HFFc6 (cell line): ENCODE data around the gene OR51V1. TPM values are rescaled to one million over a fixed set of nuclear protein-coding genes. Genes with fewer than 3 reads are reported as not detected.

Experiments used
- DNase-seq: peaks from one replicate; pipeline ENCODE4 v3.0.0-alpha.2; 2018
- H3K27ac Mint-ChIP-seq: 2 replicates; pipeline ENCODE4 v1.8.0; 2020; ENCODE audit warnings: mild to moderate bottlenecking, mixed read lengths
- H3K27me3 Mint-ChIP-seq: 2 replicates; pipeline ENCODE4 v1.8.0; 2021; ENCODE audit warnings: mild to moderate bottlenecking, moderate library complexity, mixed read lengths; ENCODE audit not compliant: insufficient read depth
- H3K36me3 Mint-ChIP-seq: 2 replicates; pipeline ENCODE4 v1.8.0; 2021; ENCODE audit warnings: low read depth, mixed read lengths
- H3K4me1 Mint-ChIP-seq: 2 replicates; pipeline ENCODE4 v1.8.0; 2020; ENCODE audit warnings: low read depth, mixed read lengths
- H3K4me3 Mint-ChIP-seq: 2 replicates; pipeline ENCODE4 v1.8.0; 2020; ENCODE audit warnings: mild to moderate bottlenecking, moderate library complexity, mixed read lengths
- H3K9me3 Mint-ChIP-seq: 2 replicates; pipeline ENCODE4 v1.8.0; 2020; ENCODE audit warnings: mild to moderate bottlenecking, mixed read lengths
- CTCF ChIP-seq: fragments of 200-600 bp; sonication (generic); IDR thresholded peaks from 2 replicates; pipeline ENCODE4 v1.5.0; 2021; ENCODE audit warnings: antibody characterized with exemption, mild to moderate bottlenecking
- total RNA-seq, 6 experiments: library from RNA; stranded (reverse); fragmentation: NEBNext Ultra II Directional; extraction: Animal tissue kit (Norgen Biotek cat#: 25700); gene quantifications; 2 replicates in 1 of 6; 3 replicates in 5 of 6; pipeline ENCODE4 v1.2.3, GENCODE V29; 2021

OR51V1 gene
- total RNA-seq, 6 experiments from 2014 or later = not detected

- no peak for DNase-seq
- Mint-ChIP-seq H3K27ac (no peak overlapping the region), H3K27me3 (no peaks in the 10 kb centered on the region), H3K9me3 (no peaks in the 10 kb centered on the region), H3K36me3 (no peaks in the 10 kb centered on the region), H3K4me3 (no peak overlapping the region), H3K4me1 (peaks cover 22% of the 10 kb centered on the region)
- TF ChIP-seq CTCF = no peak
These were observed 29.3 kb upstream of the OR51V1 start for GRCh38 chr11:5229796-5230195.

- no peak overlapping the region for H3K27ac Mint-ChIP-seq
- no peaks in the 10 kb centered on the region for H3K27me3 Mint-ChIP-seq
- DNase-seq = no peak
- H3K36me3 Mint-ChIP-seq = no peaks in the 10 kb centered on the region
- peaks cover 19% of the 10 kb centered on the region for H3K4me1 Mint-ChIP-seq
- no peak overlapping the region for H3K4me3 Mint-ChIP-seq
- TF ChIP-seq CTCF = no peak
- H3K9me3 Mint-ChIP-seq = no peaks in the 10 kb centered on the region
These were observed 28.9 kb upstream of the OR51V1 start for GRCh38 chr11:5229356-5229755.

GRCh38 chr11:5228124-5228523 lies 27.6 kb upstream of the OR51V1 start:
- no peak overlapping the region for H3K4me3 Mint-ChIP-seq
- H3K27ac Mint-ChIP-seq = no peak overlapping the region
- H3K9me3 Mint-ChIP-seq = no peaks in the 10 kb centered on the region
- H3K27me3 Mint-ChIP-seq = no peaks in the 10 kb centered on the region
- peaks cover 21% of the 10 kb centered on the region for H3K4me1 Mint-ChIP-seq
- no peak for TF ChIP-seq CTCF
- no peaks in the 10 kb centered on the region for H3K36me3 Mint-ChIP-seq
- DNase-seq = no peak

- no peak overlapping the region for H3K27ac Mint-ChIP-seq
- no peaks in the 10 kb centered on the region for H3K9me3 Mint-ChIP-seq
- H3K4me1 Mint-ChIP-seq = peaks cover 21% of the 10 kb centered on the region
- TF ChIP-seq CTCF = no peak
- H3K36me3 Mint-ChIP-seq = no peaks in the 10 kb centered on the region
- DNase-seq = no peak
- no peak overlapping the region for H3K4me3 Mint-ChIP-seq
- no peaks in the 10 kb centered on the region for H3K27me3 Mint-ChIP-seq
These were observed 27.2 kb upstream of the OR51V1 start for GRCh38 chr11:5227681-5228080.

GRCh38 chr11:5226732-5227310 lies 26.3 kb upstream of the OR51V1 start, which contains the start of gene HBB:
TSS of gene HBB (minus strand) at chr11:5227071. CDS start at chr11:5227021, 50 bp downstream.
- H3K27me3 Mint-ChIP-seq = no peaks in the 10 kb centered on the region
- TF ChIP-seq CTCF = no peak
- no peaks in the 10 kb centered on the region for H3K9me3 Mint-ChIP-seq
- no peak for DNase-seq
- no peaks in the 10 kb centered on the region for H3K36me3 Mint-ChIP-seq
- no peak within 1 kb of the TSS for H3K4me3 Mint-ChIP-seq
- H3K27ac Mint-ChIP-seq = no peak within 1 kb of the TSS
- H3K4me1 Mint-ChIP-seq = peaks cover 14% of the 10 kb centered on the region

- Mint-ChIP-seq H3K27me3 (no peaks in the 10 kb centered on the region), H3K4me3 (no peak overlapping the region), H3K4me1 (peaks cover 14% of the 10 kb centered on the region), H3K27ac (no peak overlapping the region), H3K9me3 (no peaks in the 10 kb centered on the region), H3K36me3 (no peaks in the 10 kb centered on the region)
- no peak for DNase-seq
- no peak for TF ChIP-seq CTCF
These were observed 25.0 kb upstream of the OR51V1 start for GRCh38 chr11:5225480-5225871.
